GM19467 (cell line): ENCODE data around the gene CLOCK.
A peak's percentile ranks its signal among the peaks of the same experiment; 100 is the strongest.
"Not testable (repeated sequence)": the region's sequence is repeated elsewhere in the genome, so short reads cannot be mapped to it uniquely, and the experiment has no call there.

Source experiments
- ATAC-seq: cut with Tn5 transposase; IDR thresholded peaks from one replicate; pipeline ENCODE4 v1.9.1; 2021; ENCODE audit warnings: mild to moderate bottlenecking, moderate library complexity; ENCODE audit not compliant: unreplicated experiment

Gene CLOCK

GRCh38 chr4:55546756-55547465 lies at the start of gene CLOCK:
Gene CLOCK, minus strand, starts transcription at chr4:55546909. Its CDS starts 64,124 bp downstream, at chr4:55482785.
- ATAC-seq = peak; percentile 66

GRCh38 chr4:55592014-55592413 lies 45.3 kb upstream of the CLOCK start, which contains the start of gene PDCL2:
Gene PDCL2, minus strand, starts transcription at chr4:55592245. Its CDS starts 136 bp downstream, at chr4:55592109.
- ATAC-seq = no peak

- ATAC-seq = no peak
These were observed 41.5 kb upstream of the CLOCK start for GRCh38 chr4:55588160-55588559.

- ATAC-seq = not testable (repeated sequence)
These were observed 36.1 kb upstream of the CLOCK start for GRCh38 chr4:55582773-55583172.

GRCh38 chr4:55578341-55579010 lies 31.8 kb upstream of the CLOCK start:
- ATAC-seq = no peak

- no peak for ATAC-seq
These were observed 28.8 kb upstream of the CLOCK start for GRCh38 chr4:55575513-55575912.

GRCh38 chr4:55574252-55574651 lies 27.5 kb upstream of the CLOCK start:
- ATAC-seq = no peak

- no peak for ATAC-seq
These were observed 25.1 kb upstream of the CLOCK start for GRCh38 chr4:55571806-55572205.

- ATAC-seq = peak; percentile 54
These were observed 22.3 kb upstream of the CLOCK start for GRCh38 chr4:55568905-55569504.

- ATAC-seq = peak; percentile 100
These were observed 15.2 kb upstream of the CLOCK start for GRCh38 chr4:55561889-55562288.

GRCh38 chr4:55560096-55560495 lies 13.4 kb upstream of the CLOCK start:
- no peak for ATAC-seq

GRCh38 chr4:55554453-55555030 lies 7.8 kb upstream of the CLOCK start:
- ATAC-seq = no peak

GRCh38 chr4:55553441-55554201 lies 6.9 kb upstream of the CLOCK start:
- peak; percentile 54 for ATAC-seq

- not testable (repeated sequence) for ATAC-seq
These were observed 5.3 kb upstream of the CLOCK start for GRCh38 chr4:55551964-55552363.

- no peak for ATAC-seq
These were observed 3.2 kb upstream of the CLOCK start for GRCh38 chr4:55549888-55550287.

- ATAC-seq = no peak
These were observed 1.2 kb upstream of the CLOCK start for GRCh38 chr4:55547918-55548317.

GRCh38 chr4:55547466-55547770 lies 709 bp upstream of the CLOCK start:
- no peak for ATAC-seq

GRCh38 chr4:55546506-55546755 lies 278 bp downstream of the CLOCK start:
- ATAC-seq = peak; percentile 46

GRCh38 chr4:55545641-55546505 lies 836 bp downstream of the CLOCK start:
- peak; percentile 45 for ATAC-seq

GRCh38 chr4:55545151-55545550 lies 1.6 kb downstream of the CLOCK start:
- ATAC-seq = no peak
